Prostate gland (tissue), 2 donors: ENCODE data around the gene JAK1. TPM values are rescaled to one million over a fixed set of nuclear protein-coding genes. Genes with fewer than 3 reads are reported as not detected.

ENCODE experiments used
- DNase-seq: peaks from one replicate; pipeline ENCODE4 v3.0.0-alpha.2; 2019; ENCODE audit warnings: low spot score
- H3K27ac ChIP-seq, 2 donors: fragments of 200-600 bp; sonication (generic); 2 replicates each; pipeline ENCODE4 v1.5.1; 2017 to 2019
- H3K27me3 ChIP-seq: fragments of 200-600 bp; sonication (generic); replicated peaks from 2 replicates; pipeline ENCODE4 v1.5.1; 2019; ENCODE audit not compliant: insufficient read depth
- H3K36me3 ChIP-seq, 2 donors: fragments of 200-600 bp; sonication (generic); 1 replicate in 1 of 2; 2 replicates in 1 of 2; pipeline versions ENCODE4 v1.5.1 to v1.8.1; 2017 to 2019
- H3K4me1 ChIP-seq: fragments of 200-600 bp; sonication (generic); replicated peaks from 2 replicates; pipeline ENCODE4 v1.5.1; 2019
- H3K4me3 ChIP-seq, 2 donors: fragments of 200-600 bp; sonication (generic); 2 replicates each; pipeline ENCODE4 v1.5.1; 2017 to 2019
- H3K9me3 ChIP-seq: fragments of 200-600 bp; sonication (generic); 2 replicates; pipeline ENCODE4 v1.5.1; 2017
- POLR2A ChIP-seq: fragments of 450-650 bp; IDR thresholded peaks from one replicate; pipeline ENCODE4 v1.6.1; 2016; ENCODE audit warnings: antibody characterized with exemption, mild to moderate bottlenecking
- POLR2AphosphoS5 ChIP-seq: sonication (generic); formaldehyde crosslinking; IDR thresholded peaks from one replicate; pipeline ENCODE4 v1.6.1; 2017; ENCODE audit warnings: antibody characterized with exemption
- WGBS: methylation state at CpG from one replicate; pipeline ENCODE4 v1.1.5; 2018; 5-methylcytosine and 5-hydroxymethylcytosine counted together
- intact Hi-C: fragments of 100-400 bp; cut with DNase I; formaldehyde crosslinking; loops from one replicate; pipeline ENCODE4 v1.14.2; 2022
- total RNA-seq, 2 donors: library from RNA; depleted of rRNA; stranded (reverse); fragments of >200 nt; gene quantifications; one replicate each; pipeline ENCODE4 v1.1.0, GENCODE V29; 2016
- TF ChIP-seq, protein P1 (sequence below), 4 experiments: fragments of 200-600 bp in 2 of 4; fragments of 450-650 bp in 2 of 4; sonication (generic) in 2 of 4; IDR thresholded peaks; 1 replicate in 3 of 4; 2 replicates in 1 of 4; pipeline ENCODE4 v1.5.1; 2016 to 2019; ENCODE audit warnings: antibody characterized with exemption in 4 of 4, mild to moderate bottlenecking in 2 of 4, moderate library complexity in 2 of 4

Gene JAK1
- total RNA-seq, 2 donors from 2014 or later = 66.3 to 115 TPM

DNA sequence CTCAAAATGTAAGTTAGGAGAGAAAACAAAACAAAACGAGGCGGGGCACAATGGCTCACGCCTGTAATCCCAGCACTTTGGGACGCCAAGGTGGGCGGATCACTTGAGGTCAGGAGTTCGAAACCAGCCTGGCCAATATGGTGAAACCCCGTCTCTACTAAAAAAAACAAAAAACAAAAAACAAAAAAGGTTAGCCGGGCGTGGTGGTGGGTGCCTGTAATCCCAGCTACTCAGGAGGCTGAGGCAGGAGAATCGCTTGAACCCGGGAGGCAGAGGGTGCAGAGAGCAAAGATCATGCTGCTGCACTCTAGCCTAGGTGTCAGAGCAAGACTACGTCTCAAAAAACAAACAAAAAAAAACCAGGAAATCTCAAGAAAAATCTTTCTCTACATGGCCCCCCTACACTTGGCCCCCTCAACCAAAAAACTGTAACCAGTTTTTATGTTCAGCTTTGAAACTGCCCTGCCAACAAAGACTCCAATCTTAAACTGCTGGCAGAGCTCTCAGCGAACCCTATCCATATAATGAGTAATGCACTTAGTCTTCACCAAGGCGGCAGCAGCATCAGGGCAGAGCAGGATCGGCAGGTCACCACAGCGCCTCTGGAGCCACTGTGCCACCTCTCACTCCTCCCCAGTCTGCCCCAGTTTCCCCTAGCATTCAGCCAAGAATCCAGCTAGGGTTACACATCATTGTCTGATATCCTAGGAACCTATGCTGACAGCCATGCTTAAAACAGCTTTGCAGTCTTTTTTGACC lies 71.7 kb downstream of the JAK1 start:
- H3K9me3 ChIP-seq = no peaks in the 10 kb centered on the region
- no peak overlapping the region for H3K27ac ChIP-seq
- no peak for DNase-seq
- 90% methylated on average over 16 of the region's 16 CpGs for WGBS
- no peaks in the 10 kb centered on the region for H3K36me3 ChIP-seq
- H3K4me3 ChIP-seq = no peak overlapping the region
- TF ChIP-seq, protein P1, sequence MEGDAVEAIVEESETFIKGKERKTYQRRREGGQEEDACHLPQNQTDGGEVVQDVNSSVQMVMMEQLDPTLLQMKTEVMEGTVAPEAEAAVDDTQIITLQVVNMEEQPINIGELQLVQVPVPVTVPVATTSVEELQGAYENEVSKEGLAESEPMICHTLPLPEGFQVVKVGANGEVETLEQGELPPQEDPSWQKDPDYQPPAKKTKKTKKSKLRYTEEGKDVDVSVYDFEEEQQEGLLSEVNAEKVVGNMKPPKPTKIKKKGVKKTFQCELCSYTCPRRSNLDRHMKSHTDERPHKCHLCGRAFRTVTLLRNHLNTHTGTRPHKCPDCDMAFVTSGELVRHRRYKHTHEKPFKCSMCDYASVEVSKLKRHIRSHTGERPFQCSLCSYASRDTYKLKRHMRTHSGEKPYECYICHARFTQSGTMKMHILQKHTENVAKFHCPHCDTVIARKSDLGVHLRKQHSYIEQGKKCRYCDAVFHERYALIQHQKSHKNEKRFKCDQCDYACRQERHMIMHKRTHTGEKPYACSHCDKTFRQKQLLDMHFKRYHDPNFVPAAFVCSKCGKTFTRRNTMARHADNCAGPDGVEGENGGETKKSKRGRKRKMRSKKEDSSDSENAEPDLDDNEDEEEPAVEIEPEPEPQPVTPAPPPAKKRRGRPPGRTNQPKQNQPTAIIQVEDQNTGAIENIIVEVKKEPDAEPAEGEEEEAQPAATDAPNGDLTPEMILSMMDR (IDR thresholded peaks at IDR 0.05) = no peak
- TF ChIP-seq POLR2A = no peak
- TF ChIP-seq POLR2AphosphoS5 = no peak
- intact Hi-C loops = loop anchor here (10.0 kb wide), 1 partner anchor 70 kb away; the partner anchor contains the start of gene JAK1
- no peaks in the 10 kb centered on the region for H3K4me1 ChIP-seq
- no peaks in the 10 kb centered on the region for H3K27me3 ChIP-seq

DNA sequence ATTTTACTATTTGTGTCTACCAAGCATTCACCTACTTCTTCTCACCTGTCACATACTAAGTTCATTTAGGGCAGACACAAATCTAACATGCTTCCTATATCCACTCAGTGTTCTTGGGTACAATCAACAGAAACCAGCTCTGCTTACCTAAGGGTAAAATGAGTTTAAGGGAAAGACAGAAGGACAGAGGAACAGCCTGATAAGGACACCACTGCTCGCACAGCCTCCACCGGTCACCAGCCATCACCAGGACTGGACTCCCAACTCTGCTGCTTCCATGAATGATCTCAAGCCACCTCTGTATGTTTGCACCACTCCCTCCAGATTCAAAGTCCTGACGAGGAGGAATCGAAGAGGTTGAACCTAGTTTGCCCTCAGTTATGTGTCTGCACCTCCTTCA lies 72.4 kb downstream of the JAK1 start:
- intact Hi-C loops = loop anchor here (10.0 kb wide), 1 partner anchor 71 kb away; the partner anchor contains the start of gene JAK1
- Histone ChIP-seq H3K27me3 (no peaks in the 10 kb centered on the region), H3K4me3 (no peak overlapping the region), H3K36me3 (no peaks in the 10 kb centered on the region), H3K9me3 (no peaks in the 10 kb centered on the region), H3K27ac (no peak overlapping the region), H3K4me1 (no peaks in the 10 kb centered on the region)
- DNase-seq = no peak
- TF ChIP-seq POLR2A (no peak), POLR2AphosphoS5 (no peak)
- TF ChIP-seq, protein P1 (IDR thresholded peaks at IDR 0.05) = no peak
- 98% methylated on average over 4 of the region's 4 CpGs for WGBS

DNA sequence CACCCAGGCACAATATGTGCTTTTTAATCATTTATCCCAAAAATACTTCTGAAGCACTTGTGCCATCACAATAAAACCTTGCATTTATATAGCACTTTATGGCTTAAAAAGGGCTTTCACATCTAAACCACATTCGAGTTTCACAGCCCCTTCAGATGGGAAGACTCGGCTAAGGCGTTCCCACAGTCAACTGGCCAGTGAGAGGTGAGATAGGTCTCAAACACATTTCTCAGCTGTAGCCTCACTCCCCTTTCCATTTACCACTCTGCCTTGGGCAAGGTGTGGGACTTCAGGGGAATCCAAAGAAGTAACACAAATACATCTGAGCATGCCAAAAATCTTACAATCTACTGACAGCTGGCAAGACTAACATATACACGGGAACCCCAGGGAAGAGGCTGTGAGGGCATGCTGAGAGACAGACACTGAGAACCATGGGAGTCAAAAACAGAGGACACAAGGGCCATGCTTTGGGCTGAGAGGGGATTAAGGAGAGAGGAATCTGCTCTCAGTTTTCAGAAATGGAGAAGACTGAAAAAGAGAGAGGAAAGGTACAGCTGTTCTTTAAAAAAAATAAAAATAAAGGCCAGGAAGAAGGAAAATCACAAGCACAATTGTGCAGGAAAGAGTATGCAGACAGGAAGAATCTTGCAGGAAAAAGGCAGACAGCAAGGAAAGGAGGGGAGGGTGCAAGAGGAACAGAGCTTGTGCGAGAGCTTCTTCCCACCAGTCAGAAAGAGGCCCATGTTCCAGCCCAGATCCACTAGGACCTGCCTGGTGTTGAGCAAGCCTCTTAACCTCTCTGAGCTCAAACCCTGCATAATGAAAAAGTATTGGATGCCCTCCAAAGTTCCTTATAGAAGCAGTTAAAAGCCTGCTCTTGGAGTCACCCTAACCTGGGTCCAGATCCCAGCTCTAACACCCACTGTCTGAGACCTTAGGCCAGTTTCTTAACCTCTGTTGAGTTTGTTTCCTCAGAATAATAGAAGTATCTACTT lies 73.5 kb downstream of the JAK1 start:
- H3K4me3 ChIP-seq = no peak overlapping the region
- WGBS = 66% methylated on average over 5 of the region's 5 CpGs
- intact Hi-C loops = loop anchor here (10.0 kb wide), 1 partner anchor 72 kb away; the partner anchor contains the start of gene JAK1
- no peaks in the 10 kb centered on the region for H3K9me3 ChIP-seq
- DNase-seq = no peak
- no peaks in the 10 kb centered on the region for H3K27me3 ChIP-seq
- H3K4me1 ChIP-seq = no peaks in the 10 kb centered on the region
- H3K36me3 ChIP-seq = no peaks in the 10 kb centered on the region
- H3K27ac ChIP-seq = no peak overlapping the region
- TF ChIP-seq, protein P1 (IDR thresholded peaks at IDR 0.05) = no peak
- TF ChIP-seq POLR2A = no peak
- no peak for TF ChIP-seq POLR2AphosphoS5

DNA sequence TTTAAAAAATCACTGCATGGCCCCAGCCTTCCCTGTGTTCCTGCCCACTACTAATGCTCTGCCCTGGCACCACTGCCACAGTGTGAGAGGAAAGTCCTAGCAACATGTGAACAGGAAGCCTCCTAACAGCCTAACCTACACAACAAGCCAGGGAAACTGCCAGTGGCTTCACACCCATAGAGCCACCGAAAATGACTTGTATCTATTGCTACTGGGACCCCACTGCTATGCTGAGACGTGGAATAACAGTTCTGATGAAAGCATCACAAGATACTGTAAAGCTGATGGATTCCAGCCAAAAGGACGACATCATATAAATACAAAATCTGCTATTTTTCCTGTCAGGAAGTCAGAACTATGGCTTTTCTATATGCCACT lies 74.9 kb downstream of the JAK1 start:
- Histone ChIP-seq H3K4me1 (no peaks in the 10 kb centered on the region), H3K27me3 (no peaks in the 10 kb centered on the region), H3K27ac (no peak overlapping the region), H3K4me3 (no peak overlapping the region), H3K9me3 (no peaks in the 10 kb centered on the region), H3K36me3 (no peaks in the 10 kb centered on the region)
- intact Hi-C loops = loop anchor here (10.0 kb wide), 1 partner anchor 73 kb away; the partner anchor contains the start of gene JAK1
- DNase-seq = no peak
- 63% methylated on average over 3 of the region's 3 CpGs for WGBS
- TF ChIP-seq, protein P1 (IDR thresholded peaks at IDR 0.05) = no peak
- no peak for TF ChIP-seq POLR2AphosphoS5
- no peak for TF ChIP-seq POLR2A
